Kidney (tissue), 14 donors: ENCODE results near the gene PDYN. TPM values are rescaled to one million over a fixed set of nuclear protein-coding genes. Genes with fewer than 3 reads are reported as not detected.

Experiments
- DNase-seq, 5 donors: peaks; one replicate each; pipeline ENCODE4 v3.0.0-alpha.2; 2013 to 2020
- FAIRE-seq: peaks from 2 replicates; lab custom pipeline; 2012; peaks lifted over from hg19 to GRCh38; lab: Jason Lieb, UNC
- H3K27ac ChIP-seq, 2 donors: one replicate each; pipeline ENCODE4 v1.7.0; 2013; ENCODE audit warnings: low read depth in 2 of 2, low read length in 2 of 2, inconsistent platforms in 1 of 2
- H3K27me3 ChIP-seq: one replicate; pipeline ENCODE4 v1.7.1; 2013; ENCODE audit warnings: low read length, inconsistent platforms; ENCODE audit not compliant: control insufficient read depth, insufficient read depth
- H3K36me3 ChIP-seq, 3 donors: one replicate each; pipeline versions ENCODE4 v1.7.0 to v1.7.1; 2013; ENCODE audit warnings: low read length in 3 of 3, control low read depth in 1 of 3, inconsistent platforms in 1 of 3; ENCODE audit not compliant: insufficient read depth in 3 of 3, control insufficient read depth in 2 of 3
- H3K4me1 ChIP-seq, 3 donors: one replicate each; pipeline versions ENCODE4 v1.7.0 to v1.7.1; 2013; ENCODE audit warnings: low read length in 3 of 3, inconsistent platforms in 1 of 3, low read depth in 1 of 3; ENCODE audit not compliant: control insufficient read depth in 2 of 3, insufficient read depth in 2 of 3
- H3K4me3 ChIP-seq, 3 donors: one replicate each; pipeline versions ENCODE4 v1.7.0 to v1.8.1; 2013; ENCODE audit warnings: low read length in 3 of 3, control low read depth in 1 of 3, inconsistent platforms in 1 of 3
- H3K9ac ChIP-seq, 3 donors: one replicate each; pipeline versions ENCODE4 v1.7.0 to v1.7.1; 2013; ENCODE audit warnings: low read length in 3 of 3, control low read depth in 1 of 3, inconsistent platforms in 1 of 3
- H3K9me3 ChIP-seq, 3 donors: one replicate each; pipeline versions ENCODE4 v1.7.0 to v1.7.1; 2013; ENCODE audit warnings: low read length in 3 of 3, control low read depth in 1 of 3, inconsistent platforms in 1 of 3; ENCODE audit not compliant: control insufficient read depth in 2 of 3, insufficient read depth in 1 of 3
- intact Hi-C: fragments of 100-400 bp; cut with DNase I; formaldehyde crosslinking; loops from one replicate; pipeline ENCODE4 v1.11.1; 2022
- polyA plus RNA-seq: library from polyadenylated mRNA; stranded (reverse); fragments of 350-450 nt; fragmentation: Illumina TruSeq; extraction: RNeasy Lipid Tissue Mini Kit (QIAGEN cat#74804); gene quantifications from one replicate; pipeline ENCODE4 v1.2.3, GENCODE V29; 2014; ENCODE audit warnings: low read depth, low replicate concordance; ENCODE audit not compliant: insufficient read depth
- total RNA-seq: library from RNA; stranded (reverse); fragmentation: NEBNext Ultra II Directional; extraction: Animal tissue kit (Norgen Biotek cat#: 25700); gene quantifications from one replicate; pipeline ENCODE4 v1.2.1, GENCODE V29; 2021
- TF ChIP-seq, protein P1 (sequence below): IDR thresholded peaks from 3 replicates; pipeline ENCODE4 v1.5.1; 2012; ENCODE audit warnings: mild to moderate bottlenecking, moderate library complexity, borderline replicate concordance; ENCODE audit not compliant: insufficient read depth; ENCODE audit errors: extremely low read depth
- donor health status: control.
- donor health status: control.
- donor health status: control.
- donor health status: control.
- donor health status: control.
- donor health status: DM: yes; HTN: yes; CAD: no.
- donor health status: Normal renal cell carcinoma (clear cell type).

The PDYN gene
- total and polyA plus RNA-seq, 2 donors from 2014 or later: not detected

DNA sequence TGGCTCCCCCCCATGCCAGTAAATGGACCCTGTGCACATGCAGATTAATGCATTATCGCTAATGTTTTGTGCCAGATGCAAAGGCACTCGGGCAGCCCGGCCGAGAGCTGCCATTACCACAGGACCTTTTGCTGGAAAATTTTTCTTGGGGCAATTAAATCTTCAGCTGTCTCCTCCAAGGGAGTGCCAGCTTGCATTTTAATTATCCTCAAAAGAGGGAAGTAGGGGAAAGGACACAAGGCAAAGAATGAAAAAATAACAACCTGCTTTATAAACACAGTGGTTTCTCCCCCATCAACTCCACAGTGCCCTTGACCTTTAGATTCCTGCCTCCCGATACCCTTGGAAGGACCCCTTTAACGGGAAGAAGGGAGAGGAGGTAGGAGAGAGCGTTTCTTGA, 48.2 kb downstream of the PDYN start:
- peaks cover 2% of the 10 kb centered on the region for H3K27me3 ChIP-seq

DNA sequence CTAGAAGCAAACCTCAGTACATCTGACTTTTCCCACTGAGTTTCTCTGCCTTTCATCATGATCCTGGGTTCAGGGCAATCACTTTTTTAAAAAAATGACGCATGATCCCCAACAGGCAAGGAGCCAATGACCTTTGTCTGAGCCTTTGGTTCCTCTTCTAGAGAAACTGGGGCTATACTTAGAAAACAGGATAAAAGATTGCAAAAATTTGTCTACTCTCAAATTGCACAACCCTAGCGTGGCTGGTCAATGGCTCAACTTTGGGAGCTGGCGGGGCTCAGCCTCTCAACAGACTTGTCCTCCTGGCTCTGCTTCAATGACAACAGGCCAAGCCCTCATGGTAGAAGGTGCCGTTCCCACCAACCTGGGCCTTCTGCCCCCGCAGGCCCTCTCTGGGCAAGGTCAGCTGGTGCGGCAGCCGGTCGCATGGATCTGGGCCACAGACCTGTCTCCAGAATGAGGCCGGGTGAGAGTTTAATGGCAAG, 48.7 kb downstream of the PDYN start:
- Histone ChIP-seq H3K4me3 (no peak overlapping the region), H3K36me3 (no peaks in the 10 kb centered on the region), H3K27ac (peak overlapping the region; percentile 44 to 48), H3K27me3 (peaks cover 2% of the 10 kb centered on the region), H3K4me1 (peaks cover 0 to 18% (median 16%) of the 10 kb centered on the region in 3 donors), H3K9ac (no peak overlapping the region), H3K9me3 (no peaks in the 10 kb centered on the region)
- peak in 1 of 5 donors; percentile 83 for DNase-seq
- FAIRE-seq: no peak
- TF ChIP-seq, protein P1, sequence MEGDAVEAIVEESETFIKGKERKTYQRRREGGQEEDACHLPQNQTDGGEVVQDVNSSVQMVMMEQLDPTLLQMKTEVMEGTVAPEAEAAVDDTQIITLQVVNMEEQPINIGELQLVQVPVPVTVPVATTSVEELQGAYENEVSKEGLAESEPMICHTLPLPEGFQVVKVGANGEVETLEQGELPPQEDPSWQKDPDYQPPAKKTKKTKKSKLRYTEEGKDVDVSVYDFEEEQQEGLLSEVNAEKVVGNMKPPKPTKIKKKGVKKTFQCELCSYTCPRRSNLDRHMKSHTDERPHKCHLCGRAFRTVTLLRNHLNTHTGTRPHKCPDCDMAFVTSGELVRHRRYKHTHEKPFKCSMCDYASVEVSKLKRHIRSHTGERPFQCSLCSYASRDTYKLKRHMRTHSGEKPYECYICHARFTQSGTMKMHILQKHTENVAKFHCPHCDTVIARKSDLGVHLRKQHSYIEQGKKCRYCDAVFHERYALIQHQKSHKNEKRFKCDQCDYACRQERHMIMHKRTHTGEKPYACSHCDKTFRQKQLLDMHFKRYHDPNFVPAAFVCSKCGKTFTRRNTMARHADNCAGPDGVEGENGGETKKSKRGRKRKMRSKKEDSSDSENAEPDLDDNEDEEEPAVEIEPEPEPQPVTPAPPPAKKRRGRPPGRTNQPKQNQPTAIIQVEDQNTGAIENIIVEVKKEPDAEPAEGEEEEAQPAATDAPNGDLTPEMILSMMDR: no peak
- intact Hi-C loops: no loop called here

More for the DNA sequence above, 48.2 kb downstream of the PDYN start:
- H3K9me3 ChIP-seq: no peaks in the 10 kb centered on the region
- intact Hi-C loops: no loop called here
- DNase-seq (no peak), FAIRE-seq (no peak)
- H3K27ac ChIP-seq: peak overlapping the region; percentile 41 to 44
- TF ChIP-seq, protein P1: no peak
- H3K4me1 ChIP-seq: peaks cover 0 to 17% (median 15%) of the 10 kb centered on the region in 3 donors
- no peaks in the 10 kb centered on the region for H3K36me3 ChIP-seq
- H3K9ac ChIP-seq: no peak overlapping the region
- H3K4me3 ChIP-seq: no peak overlapping the region

DNA sequence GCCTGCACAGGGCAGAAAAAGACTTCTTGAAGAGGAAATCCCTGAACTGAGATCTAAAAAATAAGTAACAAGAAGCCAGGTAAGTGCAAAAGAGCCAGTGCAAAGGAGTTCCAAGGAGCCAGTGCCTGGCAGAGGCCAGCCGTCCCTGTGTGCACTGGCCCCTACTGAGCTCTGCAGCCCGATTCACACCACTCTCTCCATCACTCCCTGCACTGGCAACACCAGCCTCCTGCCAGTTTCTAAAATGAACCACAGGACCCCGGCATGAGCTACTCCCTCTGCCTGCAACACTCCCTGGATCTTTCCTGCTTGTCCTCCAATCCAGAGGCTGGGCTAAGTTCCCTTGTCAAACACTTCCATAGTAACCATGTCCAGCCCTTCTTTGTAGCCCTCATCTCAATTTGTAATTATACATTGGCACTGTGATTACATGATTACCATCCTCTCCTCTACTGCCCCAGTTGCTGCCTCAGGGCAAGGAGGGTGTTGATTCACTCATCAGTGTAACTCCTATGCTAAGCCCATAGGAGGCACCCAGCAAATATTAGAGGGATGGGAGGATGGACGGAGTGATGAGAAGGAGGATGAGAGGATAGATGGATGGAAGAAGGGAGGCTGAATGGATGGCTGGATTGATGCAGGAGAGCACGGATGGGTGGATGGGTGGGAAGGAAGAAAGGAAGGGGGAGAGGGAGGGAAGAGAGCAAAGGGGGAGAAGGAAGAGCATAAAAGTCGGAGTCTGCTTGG, 49.3 kb downstream of the PDYN start:
- no peak for DNase-seq
- H3K4me3 ChIP-seq: no peak overlapping the region
- H3K27ac ChIP-seq: peak overlapping the region in 1 of 2 donors; percentile 48
- intact Hi-C loops: no loop called here
- FAIRE-seq: no peak
- H3K27me3 ChIP-seq: peaks cover 2% of the 10 kb centered on the region
- H3K36me3 ChIP-seq: no peaks in the 10 kb centered on the region
- H3K9ac ChIP-seq: no peak overlapping the region
- H3K4me1 ChIP-seq: peaks cover 0 to 18% (median 16%) of the 10 kb centered on the region in 3 donors
- TF ChIP-seq, protein P1: no peak
- no peaks in the 10 kb centered on the region for H3K9me3 ChIP-seq
